Activated naive CD8-positive, alpha-beta T cell treated with anti-CD3 and anti-CD28 coated beads, Interleukin-2, amount 50 U/mL, for 16 hours (primary cell): Measurements from ENCODE around the gene SCAF4.
"Not testable (repeated sequence)": the region's sequence is repeated elsewhere in the genome, so short reads cannot be mapped to it uniquely, and the experiment has no call there.

Experiments
- DNase-seq: peaks from one replicate; pipeline ENCODE4 v3.0.0-alpha.2; 2020; ENCODE audit warnings: low read depth, low spot score

The SCAF4 gene

DNA sequence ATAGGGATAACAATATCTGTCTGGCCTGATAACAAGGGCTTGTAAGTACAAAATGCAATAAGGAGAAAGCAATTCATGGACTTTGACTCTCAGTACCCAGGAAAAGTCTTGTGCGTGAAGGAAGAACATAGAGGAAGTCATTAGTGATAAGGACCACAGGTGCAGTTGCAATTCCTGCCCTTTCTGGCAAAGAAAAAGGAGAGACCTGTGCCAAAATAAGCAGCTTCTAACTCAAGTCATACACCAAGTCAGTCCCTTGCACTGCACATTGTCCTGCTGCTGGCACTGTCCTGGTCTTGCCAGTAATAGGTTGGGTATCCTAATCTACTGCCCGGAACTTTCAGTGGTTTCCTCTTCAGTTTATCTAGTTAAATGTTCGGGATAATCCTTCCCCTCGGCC is 87.3 kb downstream of the SCAF4 start:
- DNase-seq: no peak

- DNase-seq: no peak
Measured at GRCh38 chr21:31641416-31641922, 90.4 kb downstream of the SCAF4 start.

- no peak for DNase-seq
Measured at GRCh38 chr21:31636874-31637273, 95.0 kb downstream of the SCAF4 start.

- DNase-seq: no peak
Measured at GRCh38 chr21:31634993-31635392, 96.9 kb downstream of the SCAF4 start.

GRCh38 chr21:31631881-31632280 is 100.0 kb downstream of the SCAF4 start:
- DNase-seq: not testable (repeated sequence)

- no peak for DNase-seq
Measured at GRCh38 chr21:31629972-31630711, 101.8 kb downstream of the SCAF4 start.

GRCh38 chr21:31624961-31625491 is 106.9 kb downstream of the SCAF4 start:
- DNase-seq: no peak

DNA sequence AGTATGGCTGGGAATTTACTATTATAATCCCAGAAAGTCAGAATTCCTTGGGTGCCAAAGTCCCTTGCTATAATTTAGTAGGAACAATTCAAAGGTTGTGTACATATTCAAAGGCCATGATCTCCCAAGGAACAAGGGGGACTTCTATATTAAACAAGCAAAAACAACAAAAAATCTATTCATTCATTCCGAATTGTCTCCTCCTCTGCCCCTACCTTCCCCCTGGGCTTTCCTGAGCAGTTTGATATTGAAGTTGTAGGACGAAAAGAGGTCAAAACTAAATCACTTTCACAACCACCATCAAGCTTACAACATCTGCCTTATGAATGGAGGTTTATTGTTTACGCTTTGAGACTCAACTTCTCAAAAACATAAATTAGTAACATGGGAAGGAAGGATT is 107.7 kb downstream of the SCAF4 start:
- DNase-seq: no peak

DNA sequence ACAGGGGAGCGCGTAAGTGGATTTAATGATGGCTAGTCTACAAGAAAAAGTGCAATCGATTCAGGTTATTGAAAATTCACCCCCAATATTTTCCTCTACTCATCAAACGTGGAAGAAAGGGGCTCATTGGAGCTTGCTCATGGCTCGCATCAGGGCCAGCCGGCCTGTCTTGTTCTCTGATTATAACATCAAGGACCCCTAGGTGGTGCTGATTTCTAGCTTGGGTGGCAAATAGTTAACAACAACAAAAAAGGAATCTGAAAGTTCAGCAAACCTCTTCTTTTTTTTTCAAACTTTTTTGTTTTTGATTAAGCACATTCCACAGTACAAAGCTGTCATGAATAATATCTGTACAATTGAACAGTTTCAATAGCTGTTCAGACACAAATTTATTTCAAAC is 108.3 kb downstream of the SCAF4 start:
- no peak for DNase-seq

DNA sequence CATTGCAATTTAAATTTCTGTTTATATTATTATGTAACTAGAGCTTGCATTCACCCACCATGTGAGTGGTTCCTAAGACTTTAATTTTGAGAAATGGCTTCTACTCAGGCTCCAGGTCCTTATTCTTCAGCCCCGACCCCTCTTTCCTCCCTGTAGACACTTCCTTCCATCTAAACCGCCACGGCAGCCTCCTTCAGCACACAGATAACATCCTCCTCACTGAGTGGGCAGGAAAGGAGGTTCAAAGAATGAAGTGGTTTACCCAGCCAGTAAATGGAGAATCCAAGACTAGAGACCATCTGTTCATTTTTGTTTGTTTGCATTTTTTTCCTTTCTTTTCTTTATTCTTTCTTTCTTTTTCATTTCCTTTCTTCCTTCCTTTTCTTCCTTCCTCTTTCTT is 109.5 kb downstream of the SCAF4 start:
- no peak for DNase-seq
